HG03354 (cell line): ENCODE results near the gene FHOD3.

Experiments
- ATAC-seq: cut with Tn5 transposase; IDR thresholded peaks from one replicate; pipeline ENCODE4 v1.9.1; 2021; ENCODE audit warnings: mild to moderate bottlenecking; ENCODE audit not compliant: unreplicated experiment, poor library complexity, severe bottlenecking

Gene FHOD3

DNA sequence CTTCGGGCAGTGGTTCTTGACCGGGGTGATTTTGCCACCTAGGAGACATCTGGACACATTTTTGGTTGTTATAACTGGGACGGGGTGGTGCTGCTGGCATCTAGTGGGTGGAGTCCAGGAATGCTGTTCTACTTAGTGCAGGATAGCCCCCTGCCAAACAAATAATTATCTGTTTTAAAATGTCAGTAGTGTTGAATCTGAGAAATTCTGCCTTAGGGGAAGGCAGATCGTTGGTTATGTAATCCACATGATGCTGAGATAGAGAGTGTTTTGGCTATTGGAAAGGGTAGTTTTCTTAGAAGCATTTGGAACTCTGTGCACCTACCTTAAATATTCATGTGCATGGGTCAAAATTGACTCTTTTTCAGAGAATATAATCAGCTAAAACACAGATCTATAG lies 332.3 kb downstream of the FHOD3 start:
- ATAC-seq, result no peak

GRCh38 chr18:36630917-36631316 lies 333.4 kb downstream of the FHOD3 start:
- no peak for ATAC-seq

DNA sequence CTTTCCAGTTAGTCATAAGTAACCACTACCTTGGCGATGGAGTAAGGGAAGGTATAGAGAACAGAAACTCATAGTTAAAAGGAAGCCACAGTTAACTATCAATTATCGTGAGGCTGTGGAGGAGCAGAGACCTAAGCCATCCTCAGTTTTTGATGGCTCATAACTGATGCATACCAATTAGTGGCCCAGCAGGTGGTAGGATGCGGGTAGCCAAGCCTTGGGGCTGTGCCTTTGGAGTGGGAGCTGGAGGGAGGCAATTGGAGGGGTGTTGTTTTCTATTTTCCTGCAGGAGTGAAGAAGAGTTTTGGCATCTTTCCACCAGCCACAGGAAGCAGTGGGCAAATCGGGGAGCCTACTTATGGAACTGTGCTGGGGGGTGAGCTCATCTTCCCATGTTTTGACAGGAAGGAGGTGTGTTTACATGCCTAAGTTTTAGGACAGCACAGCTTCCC lies 336.5 kb downstream of the FHOD3 start:
- peak; percentile 45 for ATAC-seq

DNA sequence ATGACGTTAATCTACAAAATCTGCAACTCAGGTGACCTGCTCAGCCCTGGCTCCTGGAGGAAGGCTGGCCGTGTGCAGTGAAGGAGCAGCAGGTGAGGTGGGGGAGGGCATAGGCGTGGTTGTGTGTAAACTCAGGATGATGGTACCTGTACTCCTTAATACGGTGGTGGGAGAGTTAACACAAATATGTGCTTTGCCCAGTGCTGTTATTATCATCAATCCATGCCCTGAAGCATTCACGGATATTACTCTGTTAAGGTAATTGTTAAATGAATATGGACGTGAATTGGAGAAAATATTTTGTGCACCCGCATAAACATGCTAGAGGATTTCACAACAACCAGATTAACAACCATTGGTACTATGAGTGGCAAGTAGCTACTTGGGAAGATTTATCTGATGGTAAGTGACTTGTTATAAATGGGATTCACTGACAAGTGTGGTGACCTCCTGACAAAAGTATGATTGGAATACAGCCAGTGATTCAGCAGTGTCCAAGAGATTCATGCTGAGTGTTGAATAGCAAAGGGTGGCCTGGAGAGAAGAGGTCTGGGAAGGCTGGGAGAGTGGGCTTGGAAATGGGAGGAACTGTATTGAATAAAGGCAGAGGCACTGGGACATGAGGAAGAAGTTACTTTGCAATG lies 337.2 kb downstream of the FHOD3 start:
- no peak for ATAC-seq

DNA sequence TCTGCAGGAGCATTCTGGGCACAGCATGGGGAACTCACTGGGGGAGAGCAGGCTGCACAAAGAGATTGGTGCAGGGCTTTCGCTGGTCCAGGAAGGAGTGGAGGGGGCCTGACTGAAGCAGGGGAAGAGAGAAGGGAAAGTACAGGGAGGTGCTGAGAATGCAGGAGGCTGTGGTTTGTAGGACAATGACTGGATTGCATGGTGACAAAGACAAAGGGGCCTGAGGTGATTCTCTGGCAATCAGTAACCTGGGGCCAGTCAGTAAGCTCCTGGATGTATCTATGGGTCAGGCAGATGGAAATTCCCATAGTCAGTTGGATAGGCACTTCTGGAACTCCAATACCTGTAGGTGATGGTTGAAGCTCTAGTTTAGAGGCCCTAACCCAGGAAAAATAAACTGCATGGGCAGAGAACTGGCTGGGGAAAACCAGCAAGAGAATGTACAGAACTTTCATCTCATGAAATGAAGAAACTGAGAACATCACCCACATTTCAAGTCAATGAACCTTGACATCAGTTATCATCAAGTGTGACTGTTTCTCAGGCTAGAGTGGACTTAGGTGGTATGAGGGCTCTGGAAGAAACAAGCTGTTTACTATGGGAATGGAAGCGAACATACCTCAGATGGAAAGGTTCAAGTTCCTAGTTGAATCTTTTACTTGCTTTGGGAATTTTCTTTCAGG lies 338.0 kb downstream of the FHOD3 start:
- ATAC-seq, result peak; percentile 28

- no peak for ATAC-seq
Observed at GRCh38 chr18:36636237-36636817, 338.8 kb downstream of the FHOD3 start.

- ATAC-seq, result peak; percentile 95
Observed at GRCh38 chr18:36638224-36638623, 340.7 kb downstream of the FHOD3 start.

- no peak for ATAC-seq
Observed at GRCh38 chr18:36640021-36640952, 342.8 kb downstream of the FHOD3 start.

DNA sequence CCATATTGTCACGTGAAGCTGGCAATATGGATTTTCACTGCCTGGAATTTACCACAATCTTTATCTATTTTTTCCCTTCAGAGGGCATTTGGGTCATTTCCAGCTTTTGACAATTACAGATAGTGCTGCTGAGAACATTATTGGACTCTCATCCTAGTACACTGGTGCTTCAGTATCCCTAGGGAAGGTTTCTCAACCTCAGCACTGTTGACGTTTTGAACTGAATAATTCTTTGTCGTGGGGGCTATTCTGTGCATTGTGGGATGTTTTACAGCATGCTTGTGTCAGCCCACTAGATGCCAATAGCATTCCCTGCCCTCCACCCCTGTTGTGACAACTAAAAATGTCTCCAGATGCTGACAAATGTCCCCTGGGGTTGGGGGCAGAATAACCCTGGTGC lies 345.5 kb downstream of the FHOD3 start:
- ATAC-seq, result no peak

DNA sequence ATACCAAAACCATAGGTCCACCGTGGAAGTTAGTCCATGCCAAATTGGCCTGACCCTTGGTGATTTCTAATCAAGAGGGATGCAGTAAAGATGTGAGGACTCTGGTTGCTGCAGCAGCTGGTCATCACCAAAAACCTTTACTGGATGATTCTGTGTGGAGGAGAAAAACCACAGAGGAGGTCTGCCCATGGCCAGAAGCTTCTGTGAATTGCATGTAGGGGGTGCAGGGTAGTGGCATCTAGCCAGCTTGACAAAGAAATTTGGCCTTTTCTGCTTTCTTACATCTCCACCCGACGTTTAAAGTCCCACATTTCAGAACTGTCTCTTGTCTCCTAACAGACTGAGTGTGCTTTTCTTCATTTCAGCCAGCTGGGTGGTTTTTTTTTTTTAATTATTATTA lies 351.3 kb downstream of the FHOD3 start:
- no peak for ATAC-seq

- ATAC-seq, result no peak
Observed at GRCh38 chr18:36649205-36649604, 351.7 kb downstream of the FHOD3 start.

- ATAC-seq, result peak; percentile 4
Observed at GRCh38 chr18:36650266-36650665, 352.8 kb downstream of the FHOD3 start.

DNA sequence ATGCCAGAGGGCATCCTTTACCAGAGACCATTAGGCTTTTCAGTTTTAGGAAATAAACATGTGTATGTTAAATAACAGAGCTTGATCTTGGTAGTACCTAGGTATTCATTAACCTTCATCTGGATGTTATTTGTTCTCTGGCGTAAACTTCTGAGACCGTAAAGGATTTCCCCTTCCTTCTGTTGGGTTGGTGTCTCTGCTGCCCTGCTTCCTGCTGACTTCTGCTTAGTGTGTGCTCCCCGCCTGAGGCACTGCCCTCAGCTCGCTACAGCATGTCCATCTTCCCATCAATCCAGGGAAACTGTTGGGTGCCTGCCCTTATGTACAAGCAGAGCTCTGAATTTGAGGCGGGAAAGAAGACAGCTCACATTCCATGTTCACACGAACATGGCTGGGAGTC lies 353.4 kb downstream of the FHOD3 start:
- ATAC-seq, result peak; percentile 88

- no peak for ATAC-seq
Observed at GRCh38 chr18:36652503-36652902, 355.0 kb downstream of the FHOD3 start.

DNA sequence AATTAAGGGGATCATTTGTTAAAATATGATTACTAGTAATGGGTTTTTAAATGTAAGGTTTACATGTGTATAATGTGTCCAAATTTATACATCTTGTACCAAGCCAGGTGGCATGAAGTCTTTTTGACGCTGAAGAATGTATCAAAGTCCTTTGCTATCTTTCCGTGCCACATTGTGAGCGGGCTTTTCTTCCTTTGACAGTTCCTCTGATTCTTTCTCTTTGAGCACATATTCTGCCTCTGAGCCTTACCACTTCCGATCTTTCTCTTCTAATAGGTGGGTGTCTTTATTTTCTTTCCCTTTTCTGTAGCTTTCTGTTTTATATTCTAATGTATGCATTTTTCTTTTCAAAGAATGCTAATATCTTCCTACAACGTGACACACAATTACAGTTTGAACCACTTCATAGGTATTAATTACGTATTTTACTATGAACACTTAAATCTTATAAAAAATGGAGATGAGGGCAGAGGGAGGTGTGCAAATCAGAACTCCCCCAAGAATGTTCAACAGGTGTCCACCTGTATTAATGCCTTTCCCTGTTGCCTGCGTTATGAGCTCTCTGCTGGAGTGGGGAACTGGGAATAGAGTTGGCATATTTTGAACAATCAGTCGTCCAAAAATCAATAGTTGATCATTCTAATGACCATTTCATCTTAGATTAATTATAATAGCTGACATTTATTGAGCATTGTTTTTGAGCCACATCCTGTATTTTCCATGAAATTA lies 355.8 kb downstream of the FHOD3 start:
- no peak for ATAC-seq

- no peak for ATAC-seq
Observed at GRCh38 chr18:36653870-36654269, 356.4 kb downstream of the FHOD3 start.

- no peak for ATAC-seq
Observed at GRCh38 chr18:36655074-36655473, 357.6 kb downstream of the FHOD3 start.

- no peak for ATAC-seq
Observed at GRCh38 chr18:36655930-36656329, 358.4 kb downstream of the FHOD3 start.

DNA sequence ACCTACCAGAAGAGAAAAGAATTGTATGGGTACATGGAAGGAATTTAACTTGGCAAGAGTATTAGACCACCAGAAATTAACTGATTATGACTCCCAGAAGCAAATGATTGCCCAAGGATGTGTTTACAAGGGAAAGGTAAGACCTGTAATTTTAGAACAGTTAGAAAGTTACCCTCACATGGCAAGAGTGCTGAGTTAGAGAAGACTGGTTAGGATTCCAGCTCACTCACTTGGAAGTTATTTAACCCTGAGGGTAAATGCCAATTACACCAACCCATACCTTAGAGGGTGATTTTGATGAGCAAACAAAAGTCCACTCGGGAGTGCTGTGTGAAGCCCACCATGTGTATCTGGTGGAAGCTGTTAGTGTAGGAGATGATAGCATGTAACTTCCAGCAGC lies 361.1 kb downstream of the FHOD3 start:
- ATAC-seq, result no peak

DNA sequence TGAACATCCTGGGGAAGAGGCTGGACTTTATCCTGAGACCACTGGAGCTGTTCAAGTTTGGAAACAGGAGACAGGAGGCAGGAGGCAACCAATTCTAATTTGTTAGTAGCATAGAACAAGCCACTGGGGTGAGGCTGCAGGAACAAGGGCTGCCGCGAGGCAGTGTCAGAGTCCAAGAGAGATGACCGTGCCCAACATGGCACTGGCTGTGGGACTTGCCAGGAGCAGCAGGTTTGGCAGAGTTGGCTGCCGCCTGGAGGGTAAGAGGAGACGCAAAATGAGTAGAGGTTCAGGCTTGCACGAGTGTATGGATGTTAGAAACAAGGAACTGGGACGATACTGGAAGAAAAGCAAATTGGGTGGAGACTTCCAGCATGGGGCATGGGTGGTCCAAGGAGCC lies 362.8 kb downstream of the FHOD3 start:
- ATAC-seq, result no peak
